ENCODE measurements around the gene BANF1. TPM values are rescaled to one million over a fixed set of nuclear protein-coding genes. Genes with fewer than 3 reads are reported as not detected.

BANF1 gene
- total and polyA plus RNA-seq, 2 of the 13 experiments (the other 11 are each of a cell fraction or from before 2014, with no cell fraction given), result 40.5 to 86.5 TPM

GRCh38 chr11:65961267-65962140, 40.8 kb upstream of the BANF1 start, which contains the start of gene SART1 (continued):
- TF ChIP-seq FOXA1 (IDR thresholded peaks at IDR 0.05) (no peak), FOXA1 (CRISPR knock-in tag; IDR thresholded peaks at IDR 0.05) (no peak), ZBTB7A (CRISPR knock-in tag; IDR thresholded peaks at IDR 0.05) (no peak), CHD4 (IDR thresholded peaks at IDR 0.05; ENCODE audit: borderline replicate concordance, low read length) (no peak), ZSCAN21 (CRISPR knock-in tag; IDR thresholded peaks at IDR 0.05; ENCODE audit: borderline replicate concordance) (0 out of 2 replicates have a peak, but pooled peaks have one; percentile 15), HOXA5 (CRISPR knock-in tag; IDR thresholded peaks at IDR 0.05) (no peak), ARNT2 (CRISPR knock-in tag; IDR thresholded peaks at IDR 0.05; ENCODE audit: low read depth) (peak; percentile 76), ZNF7 (CRISPR knock-in tag; IDR thresholded peaks at IDR 0.05) (no peak), YY1 (IDR thresholded peaks at IDR 0.05; ENCODE audit: insufficient read depth, insufficient replicate concordance, low read depth, low read length) (peak; percentile 87), ZBTB40 (IDR thresholded peaks at IDR 0.05) (peak; percentile 77), ZBTB40 (CRISPR knock-in tag; IDR thresholded peaks at IDR 0.05) (peak; percentile 86), FOXJ3 (CRISPR knock-in tag; IDR thresholded peaks at IDR 0.05; ENCODE audit: borderline replicate concordance) (peak; percentile 22; the same call in 1 of the 2 replicates), JUN (CRISPR knock-in tag; IDR thresholded peaks at IDR 0.05) (no peak), E2F5 (CRISPR knock-in tag; conservative IDR thresholded peaks at IDR 0.05) (peak; percentile 50; the same call in 1 of the 2 replicates), ZNF225 (CRISPR knock-in tag; IDR thresholded peaks at IDR 0.05) (no peak), ZNF550 (CRISPR knock-in tag; IDR thresholded peaks at IDR 0.05; ENCODE audit: borderline replicate concordance) (no peak)

Data from HepG2 (cell line).